SK-N-SH (cell line): ENCODE data around the gene ARHGEF28. TPM values are rescaled to one million over a fixed set of nuclear protein-coding genes. Genes with fewer than 3 reads are reported as not detected.

Experiments used
- CTCF ChIA-PET: fragments of 300-600, 350-600 bp; formaldehyde crosslinking; extraction: SDS; loops from one replicate; lab custom pipeline; 2021; lab: Yijun Ruan, JAX
- POLR2A ChIA-PET: fragments of 350-600 bp; sonication (Branson Sonifier 250); formaldehyde crosslinking; extraction: SDS; loops from one replicate; lab custom pipeline; 2020; ENCODE audit warnings: antibody characterized with exemption, inconsistent platforms; lab: Yijun Ruan, JAX
- DNase-seq: peaks from one replicate; pipeline ENCODE4 v3.0.0; 2012
- H2AFZ ChIP-seq: fragments of 200-600 bp; sonication (generic); 2 replicates; pipeline ENCODE4 v1.8.1; 2016; ENCODE audit warnings: antibody characterized with exemption, mild to moderate bottlenecking, low read depth
- H3F3A ChIP-seq: fragments of 200-600 bp; sonication (generic); replicated peaks from 2 replicates; pipeline ENCODE3; 2016; ENCODE audit warnings: antibody characterized with exemption, mild to moderate bottlenecking; ENCODE audit not compliant: insufficient read depth
- H3K27ac ChIP-seq, 2 experiments: fragments of 200-500 bp in 1 of 2; fragments of 200-600 bp in 1 of 2; sonication (Bioruptor generic) in 1 of 2; sonication (generic), shearing (Covaris generic) in 1 of 2; 2 replicates each; pipeline versions ENCODE4 v1.5.1 to v1.6.1; 2014 to 2016; ENCODE audit warnings: low read depth in 2 of 2, inconsistent platforms in 1 of 2, low read length in 1 of 2, mild to moderate bottlenecking in 1 of 2, mixed read lengths in 1 of 2
- H3K27me3 ChIP-seq: fragments of 200-600 bp; sonication (generic), shearing (Covaris generic); 2 replicates; pipeline ENCODE4 v1.6.1; 2016; ENCODE audit warnings: mixed run types; ENCODE audit not compliant: insufficient read depth
- H3K36me3 ChIP-seq, 2 experiments: fragments of 200-500 bp in 1 of 2; fragments of 200-600 bp in 1 of 2; sonication (Bioruptor generic) in 1 of 2; sonication (generic) in 1 of 2; replicated peaks in 1 of 2; 2 replicates each; pipeline versions ENCODE3 to v1.5.1; 2014 to 2016; ENCODE audit warnings: low read length in 1 of 2, mild to moderate bottlenecking in 1 of 2; ENCODE audit not compliant: insufficient read depth in 2 of 2, control insufficient read depth in 1 of 2
- H3K4me1 ChIP-seq, 2 experiments: fragments of 200-500 bp in 1 of 2; fragments of 200-600 bp in 1 of 2; sonication (Bioruptor generic) in 1 of 2; sonication (generic), shearing (Covaris generic) in 1 of 2; 2 replicates each; pipeline versions ENCODE4 v1.5.1 to v1.6.1; 2014 to 2016; ENCODE audit warnings: low read depth in 1 of 2, low read length in 1 of 2, mixed run types in 1 of 2; ENCODE audit not compliant: insufficient read depth in 2 of 2, control insufficient read depth in 1 of 2
- H3K4me2 ChIP-seq: fragments of 200-600 bp; sonication (generic), shearing (Covaris generic); 2 replicates; pipeline ENCODE4 v1.6.1; 2017; ENCODE audit warnings: mixed run types
- H3K4me3 ChIP-seq, 2 experiments: fragments of 200-500 bp in 1 of 2; fragments of 200-600 bp in 1 of 2; sonication (Bioruptor generic) in 1 of 2; sonication (generic), shearing (Covaris generic) in 1 of 2; 2 replicates each; pipeline versions ENCODE4 v1.5.1 to v1.8.1; 2014 to 2016; ENCODE audit warnings: low read depth in 2 of 2, inconsistent platforms in 1 of 2, low read length in 1 of 2, mild to moderate bottlenecking in 1 of 2, mixed read lengths in 1 of 2, moderate library complexity in 1 of 2
- H3K79me2 ChIP-seq: fragments of 200-600 bp; sonication (generic); 2 replicates; pipeline ENCODE4 v1.8.1; 2017; ENCODE audit warnings: mild to moderate bottlenecking; ENCODE audit not compliant: insufficient read depth
- H3K9ac ChIP-seq: fragments of 200-600 bp; sonication (generic); 2 replicates; pipeline ENCODE4 v1.6.1; 2017; ENCODE audit warnings: mixed run types
- H3K9me2 ChIP-seq: fragments of 200-600 bp; sonication (generic); 2 replicates; pipeline ENCODE4 v1.6.1; 2017; ENCODE audit warnings: mixed run types
- H3K9me3 ChIP-seq: fragments of 200-600 bp; sonication (generic); 2 replicates; pipeline ENCODE4 v1.6.1; 2017; ENCODE audit warnings: mixed run types, mild to moderate bottlenecking, moderate library complexity
- H4K20me1 ChIP-seq: fragments of 200-600 bp; sonication (generic); 2 replicates; pipeline ENCODE4 v1.6.1; 2017; ENCODE audit warnings: mild to moderate bottlenecking, mixed run types; ENCODE audit not compliant: insufficient read depth
- EP300 ChIP-seq, 2 experiments: IDR thresholded peaks; 2 replicates each; pipeline versions ENCODE4 v1.4.0 to v1.6.1; 2012; ENCODE audit warnings: borderline replicate concordance in 1 of 2, low read depth in 1 of 2, low read length in 1 of 2
- EZH2phosphoT487 ChIP-seq: fragments of 200-600 bp; sonication (generic); IDR thresholded peaks from 2 replicates; pipeline ENCODE4 v1.6.1; 2017; ENCODE audit warnings: low read depth, mixed run types, mild to moderate bottlenecking, antibody characterized with exemption, moderate library complexity, borderline replicate concordance
- GABPA ChIP-seq: IDR thresholded peaks from 2 replicates; pipeline ENCODE4 v1.4.0; 2012; ENCODE audit warnings: low read depth, mild to moderate bottlenecking
- GATA2 ChIP-seq: sonication (generic); formaldehyde crosslinking; IDR thresholded peaks from 2 replicates; pipeline ENCODE4 v1.5.0; 2020; ENCODE audit warnings: mild to moderate bottlenecking, missing genetic modification reagents
- JUND ChIP-seq: IDR thresholded peaks from 2 replicates; pipeline ENCODE4 v1.4.0; 2012
- MEF2A ChIP-seq: IDR thresholded peaks from 2 replicates; pipeline ENCODE4 v1.4.0; 2012; ENCODE audit warnings: low read depth, borderline replicate concordance
- MXI1 ChIP-seq: IDR thresholded peaks from 2 replicates; pipeline ENCODE4 v1.6.1; 2012; ENCODE audit warnings: mild to moderate bottlenecking, low read depth, low read length, improper control_type of control experiment
- NRF1 ChIP-seq: IDR thresholded peaks from 2 replicates; pipeline ENCODE4 v1.6.1; 2012; ENCODE audit warnings: low read depth, mild to moderate bottlenecking, low read length
- TAF1 ChIP-seq: IDR thresholded peaks from 2 replicates; pipeline ENCODE4 v1.6.1; 2012; ENCODE audit warnings: low read depth, mild to moderate bottlenecking, low read length, moderate library complexity, borderline replicate concordance
- WGBS: methylation state at CpG from one replicate; pipeline ENCODE4 v1.1.6; 2017; ENCODE audit warnings: low lambda C conversion rate; 5-methylcytosine and 5-hydroxymethylcytosine counted together
- polyA plus RNA-seq, 3 experiments: library from polyadenylated mRNA; depleted of rRNA; stranded (reverse); fragments of >200 nt; gene quantifications; 2 replicates each; pipeline ENCODE4 v1.2.3, GENCODE V29; 2012
- TF ChIP-seq, protein P1 (sequence below): IDR thresholded peaks from 2 replicates; pipeline ENCODE4 v1.4.0; 2012; ENCODE audit warnings: low read depth, borderline replicate concordance
- TF ChIP-seq, protein P2 (sequence below): IDR thresholded peaks from 2 replicates; pipeline ENCODE4 v1.6.1; 2012; ENCODE audit warnings: mild to moderate bottlenecking, low read depth, low read length, moderate library complexity
- TF ChIP-seq, protein P3 (sequence below): IDR thresholded peaks from 2 replicates; pipeline ENCODE4 v1.4.0; 2012; ENCODE audit warnings: low read depth
- TF ChIP-seq, protein P4 (sequence below): fragments of 150-350 bp; IDR thresholded peaks from 2 replicates; pipeline ENCODE4 v1.6.1; 2017; ENCODE audit warnings: antibody characterized with exemption, low read length, low read depth, borderline replicate concordance

Gene ARHGEF28
- polyA plus RNA-seq, 1 of the 3 experiments (the other 2 are of a cell fraction): 4.2 TPM

DNA sequence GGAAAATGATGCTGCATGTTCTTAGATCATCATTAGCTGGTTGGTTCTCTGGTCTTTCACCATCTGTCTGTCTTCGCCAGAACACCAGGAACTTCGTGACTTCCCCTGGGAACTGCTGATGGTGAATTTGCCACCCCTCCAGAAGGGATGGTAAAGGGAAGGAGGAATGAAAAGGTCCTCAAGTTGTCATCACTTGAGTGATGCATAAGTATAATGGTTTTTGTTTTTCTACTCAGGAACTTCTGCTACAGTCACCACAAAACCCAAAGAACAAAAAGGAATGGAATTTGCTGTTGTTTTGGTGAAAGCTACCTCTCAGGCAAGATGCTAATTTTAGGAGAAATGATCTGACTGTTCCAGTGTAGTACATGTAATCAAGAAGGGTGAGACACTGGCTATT, 328.4 kb downstream of the ARHGEF28 start (continued):
- TF ChIP-seq, protein P1, sequence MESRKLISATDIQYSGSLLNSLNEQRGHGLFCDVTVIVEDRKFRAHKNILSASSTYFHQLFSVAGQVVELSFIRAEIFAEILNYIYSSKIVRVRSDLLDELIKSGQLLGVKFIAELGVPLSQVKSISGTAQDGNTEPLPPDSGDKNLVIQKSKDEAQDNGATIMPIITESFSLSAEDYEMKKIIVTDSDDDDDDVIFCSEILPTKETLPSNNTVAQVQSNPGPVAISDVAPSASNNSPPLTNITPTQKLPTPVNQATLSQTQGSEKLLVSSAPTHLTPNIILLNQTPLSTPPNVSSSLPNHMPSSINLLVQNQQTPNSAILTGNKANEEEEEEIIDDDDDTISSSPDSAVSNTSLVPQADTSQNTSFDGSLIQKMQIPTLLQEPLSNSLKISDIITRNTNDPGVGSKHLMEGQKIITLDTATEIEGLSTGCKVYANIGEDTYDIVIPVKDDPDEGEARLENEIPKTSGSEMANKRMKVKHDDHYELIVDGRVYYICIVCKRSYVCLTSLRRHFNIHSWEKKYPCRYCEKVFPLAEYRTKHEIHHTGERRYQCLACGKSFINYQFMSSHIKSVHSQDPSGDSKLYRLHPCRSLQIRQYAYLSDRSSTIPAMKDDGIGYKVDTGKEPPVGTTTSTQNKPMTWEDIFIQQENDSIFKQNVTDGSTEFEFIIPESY: no peak
- TF ChIP-seq, protein P2, sequence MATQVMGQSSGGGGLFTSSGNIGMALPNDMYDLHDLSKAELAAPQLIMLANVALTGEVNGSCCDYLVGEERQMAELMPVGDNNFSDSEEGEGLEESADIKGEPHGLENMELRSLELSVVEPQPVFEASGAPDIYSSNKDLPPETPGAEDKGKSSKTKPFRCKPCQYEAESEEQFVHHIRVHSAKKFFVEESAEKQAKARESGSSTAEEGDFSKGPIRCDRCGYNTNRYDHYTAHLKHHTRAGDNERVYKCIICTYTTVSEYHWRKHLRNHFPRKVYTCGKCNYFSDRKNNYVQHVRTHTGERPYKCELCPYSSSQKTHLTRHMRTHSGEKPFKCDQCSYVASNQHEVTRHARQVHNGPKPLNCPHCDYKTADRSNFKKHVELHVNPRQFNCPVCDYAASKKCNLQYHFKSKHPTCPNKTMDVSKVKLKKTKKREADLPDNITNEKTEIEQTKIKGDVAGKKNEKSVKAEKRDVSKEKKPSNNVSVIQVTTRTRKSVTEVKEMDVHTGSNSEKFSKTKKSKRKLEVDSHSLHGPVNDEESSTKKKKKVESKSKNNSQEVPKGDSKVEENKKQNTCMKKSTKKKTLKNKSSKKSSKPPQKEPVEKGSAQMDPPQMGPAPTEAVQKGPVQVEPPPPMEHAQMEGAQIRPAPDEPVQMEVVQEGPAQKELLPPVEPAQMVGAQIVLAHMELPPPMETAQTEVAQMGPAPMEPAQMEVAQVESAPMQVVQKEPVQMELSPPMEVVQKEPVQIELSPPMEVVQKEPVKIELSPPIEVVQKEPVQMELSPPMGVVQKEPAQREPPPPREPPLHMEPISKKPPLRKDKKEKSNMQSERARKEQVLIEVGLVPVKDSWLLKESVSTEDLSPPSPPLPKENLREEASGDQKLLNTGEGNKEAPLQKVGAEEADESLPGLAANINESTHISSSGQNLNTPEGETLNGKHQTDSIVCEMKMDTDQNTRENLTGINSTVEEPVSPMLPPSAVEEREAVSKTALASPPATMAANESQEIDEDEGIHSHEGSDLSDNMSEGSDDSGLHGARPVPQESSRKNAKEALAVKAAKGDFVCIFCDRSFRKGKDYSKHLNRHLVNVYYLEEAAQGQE: no peak
- no peak for TF ChIP-seq TAF1
- TF ChIP-seq GABPA: no peak
- no peak for TF ChIP-seq MXI1
- TF ChIP-seq, protein P3, sequence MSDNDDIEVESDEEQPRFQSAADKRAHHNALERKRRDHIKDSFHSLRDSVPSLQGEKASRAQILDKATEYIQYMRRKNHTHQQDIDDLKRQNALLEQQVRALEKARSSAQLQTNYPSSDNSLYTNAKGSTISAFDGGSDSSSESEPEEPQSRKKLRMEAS: no peak

DNA sequence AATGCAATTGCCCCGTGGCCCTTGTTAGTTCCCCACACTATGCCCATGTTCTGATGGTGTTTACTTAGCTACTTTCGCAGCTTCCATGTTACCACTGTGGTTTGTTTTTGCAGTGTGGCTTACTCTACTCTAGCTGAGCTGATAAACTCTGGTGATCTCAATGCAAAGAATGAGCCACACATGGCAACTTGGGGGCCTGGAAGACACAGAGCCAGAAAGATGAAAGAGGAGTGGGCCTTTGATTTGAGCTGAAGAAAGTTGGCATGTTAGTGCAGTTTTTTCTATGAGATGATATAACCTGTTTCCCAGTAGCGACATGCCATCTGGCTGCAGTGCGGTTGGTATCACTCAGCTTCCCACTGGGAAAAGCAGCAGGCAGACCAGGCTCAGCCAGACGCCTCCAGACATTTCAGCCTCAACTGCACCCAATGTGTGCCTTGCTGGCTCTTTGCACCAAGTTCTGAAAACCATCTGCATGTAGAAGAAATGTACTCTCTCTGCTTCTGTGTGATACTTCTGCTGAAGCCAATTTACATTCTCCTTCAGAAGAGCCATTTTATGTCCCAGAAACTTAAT, 329.4 kb downstream of the ARHGEF28 start:
- ChIA-PET CTCF (no interaction called here), POLR2A (no interaction called here)
- no peaks in the 10 kb centered on the region for H3K79me2 ChIP-seq
- no peak overlapping the region for H3K9ac ChIP-seq
- H4K20me1 ChIP-seq: no peaks in the 10 kb centered on the region
- no peak overlapping the region for H3K27ac ChIP-seq
- no peaks in the 10 kb centered on the region for H3K27me3 ChIP-seq
- no peak overlapping the region for H3K4me3 ChIP-seq
- DNase-seq: no peak
- WGBS: 44% methylated on average over 3 of the region's 5 CpGs
- TF ChIP-seq TAF1 (no peak), GATA2 (CRISPR knock-in tag) (no peak), JUND (no peak), NRF1 (no peak), EP300 (IDR thresholded peaks at IDR 0.05; ENCODE audit: borderline replicate concordance in 1 of 2, low read depth in 1 of 2, low read length in 1 of 2) (no peak), MEF2A (no peak), EZH2phosphoT487 (no peak), GABPA (no peak)
- TF ChIP-seq, protein P4, sequence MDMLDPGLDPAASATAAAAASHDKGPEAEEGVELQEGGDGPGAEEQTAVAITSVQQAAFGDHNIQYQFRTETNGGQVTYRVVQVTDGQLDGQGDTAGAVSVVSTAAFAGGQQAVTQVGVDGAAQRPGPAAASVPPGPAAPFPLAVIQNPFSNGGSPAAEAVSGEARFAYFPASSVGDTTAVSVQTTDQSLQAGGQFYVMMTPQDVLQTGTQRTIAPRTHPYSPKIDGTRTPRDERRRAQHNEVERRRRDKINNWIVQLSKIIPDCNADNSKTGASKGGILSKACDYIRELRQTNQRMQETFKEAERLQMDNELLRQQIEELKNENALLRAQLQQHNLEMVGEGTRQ: no peak
- H3K4me1 ChIP-seq: peaks cover 3 to 4% of the 10 kb centered on the region in 2 experiments; a peak in 1 of 4 replicates
- no peaks in the 10 kb centered on the region for H3K9me2 ChIP-seq
- H2AFZ ChIP-seq: no peak overlapping the region
- no peak overlapping the region for H3K4me2 ChIP-seq
- no peaks in the 10 kb centered on the region for H3K36me3 ChIP-seq
- no peaks in the 10 kb centered on the region for H3K9me3 ChIP-seq
- H3F3A ChIP-seq: no peaks in the 10 kb centered on the region
